ENCODE data around the gene DNAJB11.

DNAJB11 gene

GRCh38 chr3:186523434-186523833, 47.1 kb upstream of the DNAJB11 start:
- Histone ChIP-seq H3K79me2 (ENCODE audit: insufficient read depth, low read length) (no peaks in the 10 kb centered on the region), H2AFZ (ENCODE audit: low read depth, low read length) (no peak overlapping the region), H3K27me3 (ENCODE audit: insufficient read depth, low read length, poor library complexity) (peaks cover 3% of the 10 kb centered on the region), H3K4me1 (ENCODE audit: insufficient read depth, low read length) (peaks cover 9% of the 10 kb centered on the region), H3K4me2 (ENCODE audit: insufficient read depth, low read length) (no peak overlapping the region), H3K9me3 (ENCODE audit: insufficient read depth, low read length, severe bottlenecking) (no peaks in the 10 kb centered on the region), H3K9ac (ENCODE audit: low read depth, low read length) (no peak overlapping the region), H3K27ac (ENCODE audit: low read length) (no peak overlapping the region), H4K20me1 (ENCODE audit: insufficient read depth, low read length) (no peaks in the 10 kb centered on the region), H3K4me3 (ENCODE audit: low read depth in 1 of 2, low read length in 2 of 2) (no peak overlapping the region), H3K36me3 (ENCODE audit: insufficient read depth, low read length) (no peaks in the 10 kb centered on the region)
- TF ChIP-seq EZH2 (IDR thresholded peaks at IDR 0.05; ENCODE audit: borderline replicate concordance, low read depth, low read length, severe bottlenecking): no peak
- TF ChIP-seq, protein P1, sequence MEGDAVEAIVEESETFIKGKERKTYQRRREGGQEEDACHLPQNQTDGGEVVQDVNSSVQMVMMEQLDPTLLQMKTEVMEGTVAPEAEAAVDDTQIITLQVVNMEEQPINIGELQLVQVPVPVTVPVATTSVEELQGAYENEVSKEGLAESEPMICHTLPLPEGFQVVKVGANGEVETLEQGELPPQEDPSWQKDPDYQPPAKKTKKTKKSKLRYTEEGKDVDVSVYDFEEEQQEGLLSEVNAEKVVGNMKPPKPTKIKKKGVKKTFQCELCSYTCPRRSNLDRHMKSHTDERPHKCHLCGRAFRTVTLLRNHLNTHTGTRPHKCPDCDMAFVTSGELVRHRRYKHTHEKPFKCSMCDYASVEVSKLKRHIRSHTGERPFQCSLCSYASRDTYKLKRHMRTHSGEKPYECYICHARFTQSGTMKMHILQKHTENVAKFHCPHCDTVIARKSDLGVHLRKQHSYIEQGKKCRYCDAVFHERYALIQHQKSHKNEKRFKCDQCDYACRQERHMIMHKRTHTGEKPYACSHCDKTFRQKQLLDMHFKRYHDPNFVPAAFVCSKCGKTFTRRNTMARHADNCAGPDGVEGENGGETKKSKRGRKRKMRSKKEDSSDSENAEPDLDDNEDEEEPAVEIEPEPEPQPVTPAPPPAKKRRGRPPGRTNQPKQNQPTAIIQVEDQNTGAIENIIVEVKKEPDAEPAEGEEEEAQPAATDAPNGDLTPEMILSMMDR (IDR thresholded peaks at IDR 0.05; ENCODE audit: borderline replicate concordance, extremely low read depth, low read length, poor library complexity, severe bottlenecking): no peak
- no peak for DNase-seq
- no peak for ATAC-seq (ENCODE audit: insufficient read depth, low read depth)

DNA sequence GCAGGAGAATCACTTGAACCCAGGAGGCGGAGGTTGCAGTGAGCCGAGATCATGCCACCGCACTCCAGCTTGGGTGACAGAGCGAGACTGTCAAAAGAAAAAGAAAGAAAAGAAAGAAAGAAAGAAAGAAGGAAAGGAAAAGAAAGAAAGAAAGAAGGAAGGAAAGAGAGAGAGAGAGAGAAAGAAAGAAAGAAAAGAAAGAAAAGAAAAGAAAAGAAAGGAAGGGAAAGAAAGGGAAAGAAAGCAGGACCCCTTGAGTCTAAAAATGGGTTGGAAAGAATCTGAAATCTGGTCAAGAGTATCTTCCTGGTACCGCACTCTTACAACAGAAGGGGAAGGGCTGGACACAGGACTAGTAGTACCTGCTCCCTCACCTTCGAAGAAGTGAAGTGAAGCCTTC, 45.9 kb upstream of the DNAJB11 start:
- H3K27me3 ChIP-seq (ENCODE audit: insufficient read depth, low read length, poor library complexity): no peaks in the 10 kb centered on the region
- no peak for TF ChIP-seq EZH2 (IDR thresholded peaks at IDR 0.05; ENCODE audit: borderline replicate concordance, low read depth, low read length, severe bottlenecking)
- TF ChIP-seq, protein P1 (IDR thresholded peaks at IDR 0.05; ENCODE audit: borderline replicate concordance, extremely low read depth, low read length, poor library complexity, severe bottlenecking): no peak

GRCh38 chr3:186525369-186526255, 44.9 kb upstream of the DNAJB11 start:
- Histone ChIP-seq H3K36me3 (ENCODE audit: insufficient read depth, low read length) (no peaks in the 10 kb centered on the region), H3K9me3 (ENCODE audit: insufficient read depth, low read length, severe bottlenecking) (no peaks in the 10 kb centered on the region), H3K9ac (ENCODE audit: low read depth, low read length) (no peak overlapping the region), H4K20me1 (ENCODE audit: insufficient read depth, low read length) (no peaks in the 10 kb centered on the region), H2AFZ (ENCODE audit: low read depth, low read length) (no peak overlapping the region), H3K4me2 (ENCODE audit: insufficient read depth, low read length) (no peak overlapping the region), H3K79me2 (ENCODE audit: insufficient read depth, low read length) (no peaks in the 10 kb centered on the region), H3K27me3 (ENCODE audit: insufficient read depth, low read length, poor library complexity) (no peaks in the 10 kb centered on the region), H3K27ac (ENCODE audit: low read length) (no peak overlapping the region), H3K4me3 (ENCODE audit: low read depth in 1 of 2, low read length in 2 of 2) (no peak overlapping the region), H3K4me1 (ENCODE audit: insufficient read depth, low read length) (no peaks in the 10 kb centered on the region)
- no peak for DNase-seq
- TF ChIP-seq EZH2 (IDR thresholded peaks at IDR 0.05; ENCODE audit: borderline replicate concordance, low read depth, low read length, severe bottlenecking): no peak
- no peak for ATAC-seq (ENCODE audit: insufficient read depth, low read depth)

More for the DNA sequence above, 45.9 kb upstream of the DNAJB11 start:
- Histone ChIP-seq H3K4me1 (ENCODE audit: insufficient read depth, low read length) (peaks cover under 1% of the 10 kb centered on the region; the same call in 1 of the 2 replicates), H3K4me2 (ENCODE audit: insufficient read depth, low read length) (no peak overlapping the region), H3K9ac (ENCODE audit: low read depth, low read length) (no peak overlapping the region), H3K79me2 (ENCODE audit: insufficient read depth, low read length) (no peaks in the 10 kb centered on the region), H4K20me1 (ENCODE audit: insufficient read depth, low read length) (no peaks in the 10 kb centered on the region), H3K4me3 (ENCODE audit: low read depth in 1 of 2, low read length in 2 of 2) (no peak overlapping the region), H3K27ac (ENCODE audit: low read length) (no peak overlapping the region), H2AFZ (ENCODE audit: low read depth, low read length) (no peak overlapping the region), H3K36me3 (ENCODE audit: insufficient read depth, low read length) (no peaks in the 10 kb centered on the region), H3K9me3 (ENCODE audit: insufficient read depth, low read length, severe bottlenecking) (no peaks in the 10 kb centered on the region)
- no peak for DNase-seq
- ATAC-seq (ENCODE audit: insufficient read depth, low read depth): no peak

GRCh38 chr3:186526256-186526606, 44.3 kb upstream of the DNAJB11 start:
- ATAC-seq (ENCODE audit: insufficient read depth, low read depth): no peak
- H3K4me2 ChIP-seq (ENCODE audit: insufficient read depth, low read length): no peak overlapping the region

More at GRCh38 chr3:186526256-186526606, 44.3 kb upstream of the DNAJB11 start:
- no peaks in the 10 kb centered on the region for H3K4me1 ChIP-seq (ENCODE audit: insufficient read depth, low read length)
- H3K36me3 ChIP-seq (ENCODE audit: insufficient read depth, low read length): no peaks in the 10 kb centered on the region
- no peaks in the 10 kb centered on the region for H4K20me1 ChIP-seq (ENCODE audit: insufficient read depth, low read length)
- no peak for DNase-seq
- H3K27ac ChIP-seq (ENCODE audit: low read length): no peak overlapping the region
- no peak overlapping the region for H3K9ac ChIP-seq (ENCODE audit: low read depth, low read length)
- no peaks in the 10 kb centered on the region for H3K27me3 ChIP-seq (ENCODE audit: insufficient read depth, low read length, poor library complexity)
- H2AFZ ChIP-seq (ENCODE audit: low read depth, low read length): no peak overlapping the region
- no peaks in the 10 kb centered on the region for H3K9me3 ChIP-seq (ENCODE audit: insufficient read depth, low read length, severe bottlenecking)
- TF ChIP-seq EZH2 (IDR thresholded peaks at IDR 0.05; ENCODE audit: borderline replicate concordance, low read depth, low read length, severe bottlenecking): no peak
- TF ChIP-seq, protein P1 (IDR thresholded peaks at IDR 0.05; ENCODE audit: borderline replicate concordance, extremely low read depth, low read length, poor library complexity, severe bottlenecking): no peak
- H3K4me3 ChIP-seq (ENCODE audit: low read depth in 1 of 2, low read length in 2 of 2): no peak overlapping the region
- H3K79me2 ChIP-seq (ENCODE audit: insufficient read depth, low read length): no peaks in the 10 kb centered on the region
